GM18502 (cell line): ENCODE results near the gene HSP90AB1.

Experiments
- ATAC-seq: cut with Tn5 transposase; IDR thresholded peaks from one replicate; pipeline ENCODE4 v1.9.1; 2021; ENCODE audit warnings: mild to moderate bottlenecking; ENCODE audit not compliant: unreplicated experiment, poor library complexity

HSP90AB1 gene

GRCh38 chr6:44246663-44247337 lies at the start of gene HSP90AB1:
Gene HSP90AB1 (plus strand): TSS chr6:44247101. CDS start chr6:44248630, 1,529 bp downstream.
- peak; percentile 66 for ATAC-seq

DNA sequence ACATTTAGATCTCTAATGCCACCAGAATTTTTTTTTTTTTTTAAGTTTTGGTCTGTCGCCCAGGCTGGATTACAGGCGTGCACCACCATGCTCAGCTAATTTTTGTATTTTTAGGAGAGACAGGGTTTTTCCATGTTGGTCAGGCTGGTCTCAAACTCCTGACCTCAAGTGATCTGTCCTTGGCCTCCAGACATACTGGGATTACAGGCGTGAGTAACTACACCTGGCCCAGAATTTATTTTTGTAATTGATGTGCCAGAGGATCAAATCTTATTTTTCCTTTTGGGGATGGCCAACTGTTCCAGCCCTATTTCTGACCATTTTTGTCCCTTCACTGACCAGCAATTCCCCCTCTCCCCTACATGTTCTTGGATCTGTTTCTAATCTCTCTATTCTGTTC lies 48.2 kb upstream of the HSP90AB1 start:
- no peak for ATAC-seq

- ATAC-seq, result no peak
Measured at GRCh38 chr6:44199883-44200282, 47.0 kb upstream of the HSP90AB1 start.

GRCh38 chr6:44201200-44201599 lies 45.7 kb upstream of the HSP90AB1 start:
- no peak for ATAC-seq

GRCh38 chr6:44201638-44202303 lies 45.1 kb upstream of the HSP90AB1 start:
- ATAC-seq, result no peak

DNA sequence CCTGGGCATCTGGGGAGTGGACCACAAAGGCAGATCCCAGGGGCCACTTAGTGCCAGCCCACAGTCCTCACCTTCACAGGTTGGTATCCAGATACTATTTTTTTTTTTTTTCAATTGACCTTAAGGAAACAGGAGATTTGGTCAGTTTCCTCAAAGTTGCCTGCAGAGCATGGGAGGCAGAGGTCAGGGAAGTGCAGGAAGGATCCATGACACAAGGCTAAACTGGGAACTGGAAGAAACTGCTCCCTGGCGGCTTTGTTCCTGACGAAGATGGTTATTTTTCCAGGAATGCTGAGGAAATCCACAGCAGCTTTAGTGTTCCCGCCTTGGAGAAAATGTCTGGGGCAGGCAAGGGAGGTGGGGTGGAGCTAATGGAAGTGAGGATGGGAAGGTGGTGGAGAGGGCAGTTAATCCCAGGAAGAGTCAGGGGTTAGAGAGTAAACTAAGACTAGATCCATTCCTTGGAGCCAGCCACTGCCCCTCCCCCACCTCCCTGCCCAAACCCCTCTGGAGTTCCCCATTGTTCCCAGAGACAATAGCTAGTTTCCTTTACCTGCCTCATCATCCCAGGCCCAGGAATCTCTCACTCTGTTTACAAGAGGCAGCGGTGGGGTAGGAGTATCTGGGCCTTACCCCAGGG lies 44.4 kb upstream of the HSP90AB1 start:
- ATAC-seq, result no peak

GRCh38 chr6:44202972-44203750 lies 43.7 kb upstream of the HSP90AB1 start:
- no peak for ATAC-seq

DNA sequence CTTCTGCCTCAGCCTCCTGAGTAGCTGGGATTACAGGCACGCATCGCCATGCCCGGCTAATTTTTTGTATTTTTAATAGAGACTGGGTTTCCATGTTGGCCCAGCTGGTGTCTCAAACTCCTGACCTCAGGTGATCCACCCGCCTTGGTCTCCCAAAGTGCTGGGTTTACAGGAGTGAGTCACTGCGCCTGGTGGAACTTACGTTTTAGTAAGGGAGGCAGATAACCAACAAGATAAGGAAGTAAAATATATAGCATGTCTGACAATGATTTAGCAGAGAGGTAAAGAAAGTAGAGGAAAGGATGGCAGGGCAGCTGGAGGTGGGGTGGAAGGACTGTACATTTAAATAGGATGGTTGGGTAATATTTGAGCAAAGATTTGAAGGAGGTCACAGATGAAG lies 42.9 kb upstream of the HSP90AB1 start:
- ATAC-seq, result no peak

GRCh38 chr6:44207966-44208365 lies 38.9 kb upstream of the HSP90AB1 start:
- no peak for ATAC-seq

DNA sequence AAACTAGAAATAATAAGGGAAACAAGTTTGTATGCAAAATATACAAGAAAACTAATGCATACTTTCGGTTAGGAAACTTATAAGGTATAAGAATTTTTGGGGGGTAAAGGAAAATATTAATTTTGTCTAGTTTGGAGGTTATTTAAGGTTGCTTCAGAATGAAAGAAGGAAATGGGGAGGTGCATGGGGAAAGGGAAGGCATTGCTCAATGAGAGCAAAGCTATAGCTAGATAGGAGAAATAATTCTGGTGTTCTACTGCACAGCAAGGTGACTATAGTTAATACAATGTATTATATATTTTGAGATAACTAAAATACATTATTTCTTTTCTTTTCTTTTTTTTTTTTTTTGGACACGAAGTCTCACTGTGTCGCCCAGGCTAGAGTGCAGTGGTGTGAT lies 35.6 kb upstream of the HSP90AB1 start:
- no peak for ATAC-seq

DNA sequence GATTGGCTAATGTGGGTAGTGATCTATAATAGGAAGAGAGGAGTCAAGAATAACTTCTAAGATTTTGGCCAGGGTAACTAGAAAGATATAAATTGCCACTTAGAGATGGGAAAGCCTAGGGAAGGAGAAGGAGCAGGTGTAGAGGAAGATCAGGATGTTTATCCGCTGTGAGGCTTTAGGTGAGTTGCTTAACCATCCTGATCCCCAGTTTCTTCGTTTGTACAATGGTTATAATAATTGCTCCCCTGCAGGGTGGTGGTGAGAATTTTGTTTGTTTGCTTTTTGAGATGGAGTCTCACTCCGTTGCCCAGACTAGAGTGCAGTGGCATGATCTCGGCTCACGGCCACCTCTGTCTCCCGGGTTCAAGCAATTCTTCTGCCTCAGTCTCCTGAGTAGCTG lies 32.6 kb upstream of the HSP90AB1 start:
- no peak for ATAC-seq

DNA sequence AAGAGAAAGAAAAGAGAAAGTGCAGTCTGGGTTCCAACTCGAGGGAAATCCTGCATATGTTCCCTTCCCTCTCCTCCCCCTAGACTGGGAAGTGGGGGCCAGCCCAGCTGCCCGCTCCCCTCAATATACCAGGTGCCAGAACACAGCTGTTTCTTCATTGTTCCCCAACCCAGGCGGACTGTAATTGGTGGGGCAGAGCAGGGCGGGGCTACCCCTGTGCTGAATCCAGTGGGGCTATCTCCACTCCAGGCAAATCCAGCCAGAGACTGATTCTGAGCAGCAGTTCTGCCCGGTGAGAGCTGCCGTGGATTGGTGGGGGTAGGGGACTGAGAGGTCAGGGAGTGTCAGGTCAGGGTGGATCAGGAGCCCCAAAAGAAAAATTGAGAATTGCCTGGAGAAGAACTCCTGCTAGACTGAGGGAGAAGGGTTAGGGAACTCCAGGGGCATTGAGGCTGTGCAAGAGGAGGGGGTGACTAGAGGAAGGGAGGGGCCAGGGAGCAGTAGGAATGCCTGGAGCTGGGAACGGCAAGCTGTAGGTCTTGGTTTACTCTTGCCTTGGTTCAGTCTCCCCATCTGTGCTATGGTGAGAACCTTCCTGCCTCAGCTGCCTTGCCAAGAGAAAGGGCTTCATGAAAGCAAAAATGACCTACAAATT lies 30.1 kb upstream of the HSP90AB1 start, which contains the start of gene MYMX:
TSS of gene MYMX (plus strand) at position 250 of the 655 bp plus-strand sequence. CDS start 546 bp downstream, outside the sequence.
- no peak for ATAC-seq

DNA sequence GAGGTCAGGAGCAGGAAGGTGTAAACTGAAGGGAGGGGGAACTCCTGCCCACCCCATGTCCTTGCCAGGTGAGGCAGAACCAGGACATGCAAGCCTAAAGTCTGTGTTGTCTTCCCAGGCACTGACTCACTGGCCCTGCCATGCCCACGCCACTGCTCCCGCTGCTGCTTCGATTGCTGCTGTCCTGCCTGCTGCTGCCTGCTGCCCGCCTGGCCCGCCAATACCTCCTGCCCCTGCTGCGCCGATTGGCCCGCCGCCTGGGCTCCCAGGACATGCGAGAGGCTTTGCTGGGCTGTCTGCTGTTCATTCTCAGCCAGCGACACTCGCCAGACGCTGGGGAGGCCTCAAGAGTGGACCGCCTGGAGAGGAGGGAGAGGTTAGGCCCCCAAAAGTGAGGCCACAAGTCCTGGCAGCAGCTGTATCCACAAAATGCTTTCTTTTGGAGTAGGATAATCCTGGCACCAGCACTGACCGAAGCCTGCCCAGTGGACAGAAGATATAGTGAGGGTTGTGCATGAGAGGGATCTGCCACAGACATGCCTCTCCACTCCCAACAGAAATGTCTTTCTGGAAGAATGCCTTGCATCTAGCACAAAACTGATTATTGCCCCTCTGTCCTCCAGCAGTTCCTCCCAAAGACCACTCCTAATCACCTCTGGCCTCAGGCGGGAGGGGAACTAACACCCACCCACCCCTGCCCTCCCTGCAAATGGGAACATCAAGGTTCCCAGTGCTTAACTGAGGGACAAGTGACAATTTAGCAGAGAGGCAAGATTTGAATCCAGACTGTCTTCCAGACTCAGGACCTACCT lies 29.4 kb upstream of the HSP90AB1 start:
- ATAC-seq, result no peak

DNA sequence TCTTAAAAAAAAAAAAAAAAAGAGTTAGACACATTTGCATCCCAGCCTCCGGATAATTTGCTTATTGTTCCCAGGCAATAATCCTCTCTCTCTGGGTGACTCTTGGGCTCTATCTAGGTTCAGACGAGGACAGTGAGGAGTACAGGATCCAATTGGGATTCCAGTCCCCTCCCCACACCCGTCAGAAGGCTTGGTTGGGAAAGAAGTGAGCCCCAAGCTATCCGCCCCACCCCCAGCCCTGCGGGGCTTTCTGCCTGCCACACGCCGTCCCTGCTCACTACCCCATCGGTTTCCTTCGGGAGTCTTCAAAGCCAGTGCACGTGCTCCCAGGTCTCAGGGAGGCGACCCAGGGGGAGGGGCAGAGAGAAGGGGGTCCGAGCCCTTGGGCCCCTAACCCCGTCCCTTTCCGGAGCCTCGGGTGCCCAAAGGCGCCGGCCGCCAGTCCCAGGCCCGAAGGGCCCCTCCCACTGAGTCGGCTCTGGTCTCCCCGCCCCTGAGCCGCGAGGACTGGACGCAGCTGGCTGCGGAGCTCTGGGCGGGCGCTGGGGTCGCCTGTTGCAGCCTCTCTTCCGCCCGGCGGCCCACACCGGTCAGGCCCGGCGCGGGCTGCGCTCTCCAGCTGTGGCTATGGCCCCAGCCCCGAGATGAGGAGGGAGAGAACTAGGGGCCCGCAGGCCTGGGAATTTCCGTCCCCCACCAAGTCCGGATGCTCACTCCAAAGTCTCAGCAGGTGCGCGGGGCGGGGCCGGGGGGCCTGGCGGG lies 27.7 kb upstream of the HSP90AB1 start:
- ATAC-seq, result peak; percentile 51

GRCh38 chr6:44219815-44220784 lies 26.8 kb upstream of the HSP90AB1 start:
- no peak for ATAC-seq

DNA sequence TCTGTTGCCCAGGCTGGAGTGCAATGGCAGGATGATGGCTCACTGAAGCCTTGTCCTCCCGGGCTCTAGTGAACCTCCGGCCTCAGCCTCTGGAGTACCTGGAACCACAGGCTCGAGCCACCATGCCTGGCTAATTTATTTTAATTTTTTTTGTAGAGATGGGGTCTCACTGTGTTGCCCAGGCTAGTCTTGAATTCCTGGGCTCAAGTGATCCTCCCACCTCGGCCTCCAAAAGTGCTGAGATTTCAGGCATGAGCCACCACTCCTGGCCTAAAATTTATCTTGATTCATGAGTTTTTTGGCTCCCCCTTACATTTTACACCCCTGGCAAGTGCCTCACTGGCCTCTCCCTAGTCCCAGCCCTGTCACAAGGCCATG lies 26.0 kb upstream of the HSP90AB1 start:
- ATAC-seq, result no peak

- peak; percentile 50 for ATAC-seq
Measured at GRCh38 chr6:44221291-44221960, 25.5 kb upstream of the HSP90AB1 start.
